Measurements from ENCODE around the gene CYP11A1.

The CYP11A1 gene

DNA sequence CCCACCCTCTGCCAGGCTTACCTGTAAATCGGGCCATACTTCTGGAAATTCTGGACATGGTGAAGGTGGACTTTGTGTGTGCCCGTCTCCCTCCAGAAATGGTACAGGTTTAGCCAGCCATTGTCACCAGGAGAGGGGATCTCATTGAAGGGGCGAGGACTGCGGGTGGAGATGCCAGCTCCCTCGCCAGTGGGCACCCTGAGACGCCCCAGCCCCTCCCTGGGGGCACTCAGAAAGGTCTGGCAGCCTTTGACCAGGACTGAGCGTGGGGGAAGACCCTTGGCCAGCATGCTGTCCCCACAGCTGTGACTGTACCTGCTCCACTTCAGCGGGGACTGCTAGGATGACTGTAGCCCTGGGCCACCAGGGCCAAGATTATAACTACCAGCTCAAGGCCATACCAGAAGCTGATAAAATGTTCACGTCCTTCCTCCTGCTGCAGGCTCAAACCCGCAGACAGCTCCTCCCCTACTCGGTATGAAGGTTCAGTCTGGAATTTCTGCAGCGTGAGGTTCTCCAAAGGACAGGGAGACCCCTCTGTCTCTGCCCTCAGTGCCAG is at the start of gene CYP11A1:
Gene CYP11A1, minus strand, starts transcription at position 351 of the 559 bp plus-strand sequence. Its CDS starts 61 bp downstream, at position 290.
- no peak for DNase-seq

DNA sequence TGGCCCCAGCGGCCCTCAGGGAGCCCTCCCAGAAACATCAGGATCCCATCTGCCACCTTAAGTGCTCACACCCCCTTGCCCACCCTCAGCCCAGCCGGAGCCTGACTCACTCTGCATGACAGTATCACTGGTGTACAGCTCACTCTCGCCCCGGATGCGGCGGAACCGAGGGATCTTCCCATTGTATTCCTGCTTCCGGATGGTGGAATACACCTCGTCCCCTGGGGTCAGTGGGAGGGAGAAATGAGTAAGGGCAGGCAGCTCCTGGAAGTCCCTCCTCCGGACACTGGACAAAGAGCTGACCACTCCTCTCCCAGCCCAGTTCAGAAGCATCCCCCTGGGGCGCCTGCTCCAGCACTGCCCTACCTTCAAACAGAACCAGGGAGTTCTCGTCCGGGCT is 49.8 kb upstream of the CYP11A1 start:
- DNase-seq: no peak

DNA sequence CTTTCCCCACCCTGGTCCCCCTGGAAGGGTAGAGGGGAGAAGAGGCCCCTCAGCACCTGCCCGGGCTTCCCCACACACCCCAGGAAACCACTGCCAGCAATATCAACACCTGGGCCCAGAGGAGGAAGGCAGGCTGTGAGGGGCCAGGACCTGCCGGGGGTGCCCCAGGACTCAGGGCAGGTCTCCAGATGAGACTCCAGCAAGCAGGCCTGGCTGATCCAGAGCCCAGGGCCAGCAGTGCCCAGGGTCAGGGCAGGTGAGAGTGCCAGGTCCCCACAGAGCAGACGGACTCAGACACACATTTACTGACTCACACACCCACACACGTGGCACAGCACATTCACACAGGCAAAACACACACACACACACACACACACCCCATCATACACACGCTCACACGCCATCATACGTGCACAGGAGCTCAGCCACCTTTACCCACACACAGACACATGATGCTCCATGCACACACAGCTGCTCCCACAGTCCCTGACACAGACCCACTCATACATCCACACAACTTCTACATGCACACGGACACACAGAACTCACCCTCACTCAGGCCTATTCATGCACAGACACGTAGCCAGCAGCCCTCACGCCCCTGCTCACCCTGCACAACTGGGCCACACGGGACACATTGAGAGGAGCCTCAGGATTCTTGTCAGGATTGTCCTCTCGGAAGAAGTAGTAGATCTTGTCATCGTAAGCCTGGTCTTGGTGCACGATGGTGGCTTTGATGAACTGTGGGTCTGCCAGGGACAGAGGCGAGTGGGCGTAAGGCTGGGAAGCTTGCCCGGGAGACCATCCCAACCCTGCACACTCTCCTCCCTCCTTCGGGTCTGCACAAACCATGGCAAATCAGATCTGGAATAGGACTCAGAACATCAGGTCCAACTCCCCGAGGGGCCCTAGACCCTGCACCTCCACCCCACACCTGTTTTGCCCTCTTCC is 48.8 kb upstream of the CYP11A1 start:
- no peak for DNase-seq

- DNase-seq: no peak
These were observed 47.3 kb upstream of the CYP11A1 start for GRCh38 chr15:74414603-74415338.

DNA sequence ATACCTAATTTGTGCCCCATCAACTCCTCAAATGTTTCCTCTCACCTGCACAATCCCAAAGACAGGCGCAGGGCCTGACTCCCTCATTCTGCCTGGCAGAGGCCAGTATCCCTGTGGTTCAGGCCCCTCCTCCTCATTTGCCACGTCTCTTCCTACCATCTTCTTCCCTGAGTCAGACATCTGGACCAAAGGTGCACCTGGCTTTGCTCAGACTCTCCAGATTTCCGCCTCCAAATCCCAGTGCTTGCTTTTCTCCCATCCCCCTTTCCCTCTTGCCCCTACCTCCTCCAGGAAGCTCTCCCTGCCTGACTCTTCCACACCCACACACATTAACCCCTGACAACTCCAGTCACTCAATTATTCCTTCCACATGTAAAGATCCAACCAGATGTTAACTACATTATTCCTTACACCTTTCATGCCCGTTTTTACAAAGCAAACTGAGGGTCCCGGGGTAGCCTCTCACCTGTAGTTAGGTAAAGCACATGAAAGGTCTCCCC is 46.7 kb upstream of the CYP11A1 start:
- DNase-seq: no peak

- no peak for DNase-seq
These were observed 46.1 kb upstream of the CYP11A1 start for GRCh38 chr15:74413350-74414080.

DNA sequence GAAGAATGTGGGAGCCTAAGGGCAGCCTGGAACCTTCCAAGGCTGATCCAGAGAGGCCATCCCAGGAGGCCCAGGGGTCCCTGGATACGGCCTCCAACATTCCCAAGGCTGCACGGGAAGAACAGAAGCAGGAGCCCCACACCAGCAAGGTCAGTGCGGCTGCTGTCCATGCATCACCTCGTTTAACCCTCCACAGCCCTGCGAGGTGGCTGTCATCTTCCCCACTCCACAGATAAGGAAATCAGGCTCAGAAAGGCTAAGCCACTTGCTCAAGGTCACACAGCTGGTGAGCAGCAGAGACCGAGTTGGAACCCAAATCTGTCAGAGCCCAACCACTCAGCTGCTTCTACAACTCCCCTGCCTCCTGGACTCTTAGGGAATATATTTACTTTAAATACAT is 44.7 kb upstream of the CYP11A1 start:
- no peak for DNase-seq

GRCh38 chr15:74411686-74412085 is 44.2 kb upstream of the CYP11A1 start:
- no peak for DNase-seq

DNA sequence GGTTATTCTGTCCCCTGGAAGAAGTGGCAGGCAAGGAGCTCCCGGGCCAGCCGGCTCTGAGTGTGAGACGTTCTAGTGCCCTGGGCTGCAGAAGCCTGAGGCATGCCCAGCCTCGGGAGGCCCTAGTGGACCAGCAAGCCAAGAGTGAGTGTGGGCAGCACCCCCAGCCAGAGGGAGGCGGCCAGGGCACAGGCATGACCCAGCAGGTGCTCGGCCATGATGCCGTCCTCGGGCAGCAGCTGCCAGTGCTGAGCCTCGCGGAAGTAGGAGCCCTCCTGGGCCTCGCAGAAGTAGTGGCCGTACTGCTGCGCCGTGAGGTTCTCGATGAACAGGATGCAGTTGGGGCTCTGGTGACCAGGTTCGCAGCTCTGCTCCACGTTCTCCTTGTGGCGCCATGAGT is 43.1 kb upstream of the CYP11A1 start:
- DNase-seq: no peak

- no peak for DNase-seq
These were observed 41.8 kb upstream of the CYP11A1 start for GRCh38 chr15:74409225-74409624.

DNA sequence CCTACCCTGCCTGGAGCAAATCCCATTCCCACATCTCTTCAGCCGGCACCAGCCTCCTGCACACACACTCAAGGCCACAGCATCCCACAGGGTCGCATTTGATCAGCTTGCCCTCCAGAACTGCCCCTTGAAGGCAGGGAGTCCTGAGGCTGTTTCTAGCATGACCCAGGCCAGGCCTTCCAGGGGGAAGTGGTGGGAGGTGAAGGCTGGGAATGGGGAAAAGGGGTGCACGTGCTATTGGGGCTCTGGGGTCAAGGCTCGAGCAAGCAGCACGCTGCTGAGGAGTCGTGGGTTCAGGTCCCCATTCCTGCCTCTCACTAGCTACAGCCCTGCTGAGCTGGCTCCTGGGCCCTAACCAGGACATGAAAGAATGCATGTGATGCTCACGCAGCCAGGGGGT is 41.4 kb upstream of the CYP11A1 start:
- no peak for DNase-seq

GRCh38 chr15:74408385-74408784 is 40.9 kb upstream of the CYP11A1 start:
- no peak for DNase-seq

- no peak for DNase-seq
These were observed 39.7 kb upstream of the CYP11A1 start for GRCh38 chr15:74406992-74407705.

- DNase-seq: no peak
These were observed 39.1 kb upstream of the CYP11A1 start for GRCh38 chr15:74406517-74406916.

DNA sequence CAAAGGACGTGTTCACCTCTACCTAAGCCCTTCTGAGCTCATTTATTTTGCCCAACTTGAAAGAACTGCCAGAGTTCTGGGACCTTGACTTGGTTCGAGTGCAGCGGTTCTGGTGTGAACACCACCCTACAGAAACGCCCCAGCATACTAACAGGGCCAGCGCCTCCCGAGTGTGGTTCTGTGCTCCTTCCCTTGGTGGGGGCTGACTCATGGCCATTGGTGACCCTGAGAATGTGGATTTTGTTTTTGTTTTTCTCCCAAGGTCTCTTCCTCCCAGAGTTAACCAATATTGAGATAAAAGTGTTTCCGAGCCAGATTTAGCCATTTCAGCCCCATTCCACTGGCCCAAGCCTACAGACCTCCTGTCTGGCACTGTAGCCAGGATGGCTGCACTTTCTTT is 38.4 kb upstream of the CYP11A1 start:
- no peak for DNase-seq

DNA sequence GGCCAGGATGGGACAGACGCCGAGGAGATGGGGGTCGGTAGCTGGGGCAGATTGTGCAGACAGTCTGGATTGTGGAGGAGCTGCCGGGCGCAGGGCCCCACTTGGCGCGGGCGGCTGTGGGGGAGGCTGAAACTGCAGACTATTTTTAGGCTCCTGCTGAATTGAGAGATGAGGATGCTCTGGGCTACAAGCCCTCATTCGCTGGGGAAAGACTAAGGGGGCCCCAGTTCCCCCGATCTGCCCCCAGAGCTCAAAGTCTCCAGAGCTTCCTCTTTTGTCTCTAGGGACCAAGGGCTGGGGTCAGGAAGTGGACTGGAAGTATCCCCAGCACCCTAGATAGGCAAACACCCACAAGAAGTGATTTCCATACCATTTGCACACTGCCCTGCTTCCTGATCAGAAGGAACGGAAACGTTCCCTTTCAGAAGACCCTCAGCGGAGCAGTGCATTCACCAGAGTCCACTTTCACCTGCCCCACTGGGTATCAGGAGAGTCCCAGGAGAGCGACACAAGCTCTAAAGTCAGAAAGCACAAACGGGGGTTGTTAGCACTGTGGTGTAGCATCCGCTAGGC is 36.6 kb upstream of the CYP11A1 start:
- DNase-seq: no peak

- DNase-seq: no peak
These were observed 36.1 kb upstream of the CYP11A1 start for GRCh38 chr15:74403588-74403919.

- DNase-seq: no peak
These were observed 35.6 kb upstream of the CYP11A1 start for GRCh38 chr15:74402873-74403587.

DNA sequence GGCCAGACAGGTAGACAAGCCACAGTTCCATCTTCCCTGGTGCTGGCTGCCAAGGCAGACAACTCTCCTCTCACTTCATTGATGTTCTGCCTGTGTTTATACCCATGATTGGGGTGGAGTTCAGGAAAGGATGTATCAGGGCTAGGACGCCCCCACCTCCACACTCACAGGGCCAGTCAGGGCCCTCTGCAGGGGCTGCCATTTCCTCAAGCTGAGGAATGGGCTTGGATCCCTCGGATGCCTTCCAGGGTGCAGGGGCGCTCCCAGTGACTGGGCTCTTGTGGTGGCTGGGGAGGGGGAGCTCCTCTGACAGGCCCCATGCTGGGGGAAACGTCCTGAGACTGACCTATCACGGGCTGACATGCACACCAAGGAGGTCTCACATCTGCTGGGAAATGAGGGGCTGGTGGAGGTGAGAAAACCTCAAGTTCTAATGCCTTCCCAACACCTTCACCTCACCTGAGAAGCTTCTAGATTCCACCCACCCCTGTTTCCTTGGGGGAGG is 34.9 kb upstream of the CYP11A1 start:
- no peak for DNase-seq

- DNase-seq: no peak
These were observed 33.7 kb upstream of the CYP11A1 start for GRCh38 chr15:74400915-74401757.

All from NCI-H1930 (cell line).